Measurements from ENCODE around the gene ZDHHC11B.
A peak's percentile ranks its signal among the peaks of the same experiment; 100 is the strongest.
"Not testable (repeated sequence)": the region's sequence is repeated elsewhere in the genome, so short reads cannot be mapped to it uniquely, and the experiment has no call there.

ZDHHC11B gene

DNA sequence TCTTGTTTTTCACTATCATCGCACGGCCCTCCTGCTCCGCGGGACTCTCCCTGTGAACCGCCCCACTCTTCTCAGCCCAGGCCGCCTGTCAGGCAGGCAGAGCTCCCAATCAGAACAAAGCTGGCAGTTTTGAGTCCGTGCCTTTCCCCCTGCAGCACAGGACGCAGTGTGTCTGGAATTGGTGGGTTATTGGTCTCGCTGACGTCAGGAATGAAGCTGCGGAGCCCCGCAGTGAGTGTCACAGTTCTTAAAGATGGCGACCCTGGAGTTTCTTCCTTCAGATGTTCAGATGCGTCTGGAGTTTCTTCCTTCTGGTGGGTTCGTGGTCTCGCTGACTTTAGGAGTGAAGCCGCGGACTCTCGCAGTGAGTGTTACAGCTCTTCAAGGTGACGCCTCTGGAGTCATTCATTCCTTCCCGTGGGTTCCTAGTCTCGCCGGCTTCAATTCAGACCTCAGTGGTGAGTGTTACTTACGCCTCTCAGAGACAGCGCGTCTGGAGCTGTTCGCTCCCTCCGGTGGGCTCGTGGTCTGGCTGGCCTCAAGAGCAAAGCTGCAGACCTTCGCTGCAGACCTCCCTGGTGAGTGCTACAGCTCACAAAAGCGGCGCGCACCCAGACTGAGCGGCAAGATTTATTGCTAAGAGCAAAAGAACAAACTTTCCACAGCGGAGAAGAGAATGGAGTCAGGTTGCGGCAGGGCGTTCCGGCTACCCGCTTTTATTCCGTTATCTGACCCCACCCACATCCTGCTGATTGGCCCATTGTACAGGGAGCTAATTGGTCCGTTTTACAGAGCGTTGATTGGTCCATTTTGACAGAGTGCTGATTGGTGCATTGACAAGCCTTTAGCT, 7.4 kb downstream of the ZDHHC11B start:
- Histone ChIP-seq H3K4me1 (ENCODE audit: control insufficient read depth in 5 of 5, insufficient read depth in 5 of 5, low read length in 5 of 5) (peaks cover 0 to 9% (median 3%) of the 10 kb centered on the region in 5 donors), H3K9ac (ENCODE audit: low read length in 5 of 5) (peak overlapping the region in 1 of 5 donors; percentile 49), H3K27ac (ENCODE audit: low read depth, low read length) (no peak overlapping the region), H3K36me3 (ENCODE audit: control insufficient read depth in 5 of 5, insufficient read depth in 5 of 5, low read length in 5 of 5) (no peaks in the 10 kb centered on the region), H3K4me3 (ENCODE audit: low read depth in 1 of 5, low read length in 5 of 5) (peak overlapping the region; percentile 23 to 59 (median 52)), H3K9me3 (ENCODE audit: control insufficient read depth in 5 of 5, low read length in 5 of 5) (no peaks in the 10 kb centered on the region), H3K27me3 (ENCODE audit: control insufficient read depth in 5 of 5, insufficient read depth in 4 of 5, low read length in 5 of 5) (no peaks in the 10 kb centered on the region)

DNA sequence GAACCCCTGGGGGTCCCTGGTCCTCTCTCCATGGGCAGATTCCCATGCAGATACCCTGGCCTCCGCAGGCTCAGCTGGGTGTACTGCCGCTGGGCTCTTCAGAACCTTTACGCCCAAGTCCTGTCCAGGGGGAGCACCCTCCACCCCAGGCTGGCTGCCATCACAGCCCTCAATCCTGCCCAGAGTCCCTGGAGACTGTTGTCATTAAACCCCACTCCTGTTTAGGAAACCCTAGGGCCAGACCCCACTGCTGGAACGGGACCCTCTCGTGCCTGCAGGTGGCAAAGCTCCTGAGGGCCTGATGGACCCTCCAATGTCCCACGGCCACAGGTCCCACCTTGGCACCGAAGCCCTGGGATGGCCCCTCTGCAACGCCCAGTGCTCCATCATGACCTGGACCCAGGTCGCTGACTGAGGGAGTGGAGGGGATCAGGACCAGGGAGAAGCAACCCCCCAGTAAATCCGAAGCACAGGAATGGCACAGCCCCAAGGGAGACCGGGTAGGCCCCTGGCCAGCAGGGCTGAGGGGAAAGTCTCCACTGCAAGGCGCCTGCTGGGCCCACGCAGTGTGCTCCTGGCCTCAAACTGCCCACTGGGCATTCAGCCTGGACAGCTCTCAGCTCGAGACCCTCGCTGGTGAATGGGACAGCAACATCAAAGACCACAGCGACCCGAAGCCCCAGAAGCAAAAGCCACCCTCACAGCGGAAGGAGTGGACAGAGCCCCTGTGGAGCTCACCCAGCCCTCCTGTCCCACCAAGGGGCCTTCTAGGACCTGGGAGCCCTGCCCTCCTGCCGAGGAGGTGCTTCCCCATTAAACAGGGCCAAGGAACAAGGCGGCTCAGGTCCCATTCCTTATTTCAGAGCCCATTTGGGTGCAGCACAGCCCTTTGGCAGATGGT, 8.3 kb downstream of the ZDHHC11B start:
- Histone ChIP-seq H3K9me3 (ENCODE audit: control insufficient read depth in 5 of 5, low read length in 5 of 5) (no peaks in the 10 kb centered on the region), H3K4me1 (ENCODE audit: control insufficient read depth in 5 of 5, insufficient read depth in 5 of 5, low read length in 5 of 5) (peaks cover 0 to 9% (median 3%) of the 10 kb centered on the region in 5 donors), H3K36me3 (ENCODE audit: control insufficient read depth in 5 of 5, insufficient read depth in 5 of 5, low read length in 5 of 5) (no peaks in the 10 kb centered on the region), H3K9ac (ENCODE audit: low read length in 5 of 5) (peak overlapping the region in 1 of 5 donors; percentile 49), H3K4me3 (ENCODE audit: low read depth in 1 of 5, low read length in 5 of 5) (peak overlapping the region; percentile 23 to 59 (median 52)), H3K27ac (ENCODE audit: low read depth, low read length) (no peak overlapping the region), H3K27me3 (ENCODE audit: control insufficient read depth in 5 of 5, insufficient read depth in 4 of 5, low read length in 5 of 5) (no peaks in the 10 kb centered on the region)

DNA sequence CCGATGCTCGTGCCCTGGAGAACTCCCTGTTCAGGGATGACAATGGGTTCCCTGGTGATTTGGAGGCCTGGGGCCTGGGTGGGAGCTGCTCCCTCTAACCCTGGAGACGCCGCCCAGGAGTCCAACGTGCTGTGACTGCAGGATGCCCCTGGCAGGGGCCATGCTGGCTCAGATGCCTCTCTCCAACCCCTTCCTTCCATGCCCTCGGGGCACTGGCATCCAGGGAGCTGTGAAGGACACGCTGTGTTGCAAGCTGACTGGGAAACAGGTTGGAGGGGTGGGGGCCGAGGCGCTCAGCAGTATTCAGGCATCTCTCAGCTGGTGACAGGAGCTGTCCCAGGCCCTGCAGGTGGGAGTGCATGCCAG, 9.0 kb downstream of the ZDHHC11B start:
- H3K27ac ChIP-seq (ENCODE audit: low read depth, low read length); H3K36me3 ChIP-seq (ENCODE audit: control insufficient read depth in 5 of 5, insufficient read depth in 5 of 5, low read length in 5 of 5); H3K9me3 ChIP-seq (ENCODE audit: control insufficient read depth in 5 of 5, low read length in 5 of 5): not testable (repeated sequence)

DNA sequence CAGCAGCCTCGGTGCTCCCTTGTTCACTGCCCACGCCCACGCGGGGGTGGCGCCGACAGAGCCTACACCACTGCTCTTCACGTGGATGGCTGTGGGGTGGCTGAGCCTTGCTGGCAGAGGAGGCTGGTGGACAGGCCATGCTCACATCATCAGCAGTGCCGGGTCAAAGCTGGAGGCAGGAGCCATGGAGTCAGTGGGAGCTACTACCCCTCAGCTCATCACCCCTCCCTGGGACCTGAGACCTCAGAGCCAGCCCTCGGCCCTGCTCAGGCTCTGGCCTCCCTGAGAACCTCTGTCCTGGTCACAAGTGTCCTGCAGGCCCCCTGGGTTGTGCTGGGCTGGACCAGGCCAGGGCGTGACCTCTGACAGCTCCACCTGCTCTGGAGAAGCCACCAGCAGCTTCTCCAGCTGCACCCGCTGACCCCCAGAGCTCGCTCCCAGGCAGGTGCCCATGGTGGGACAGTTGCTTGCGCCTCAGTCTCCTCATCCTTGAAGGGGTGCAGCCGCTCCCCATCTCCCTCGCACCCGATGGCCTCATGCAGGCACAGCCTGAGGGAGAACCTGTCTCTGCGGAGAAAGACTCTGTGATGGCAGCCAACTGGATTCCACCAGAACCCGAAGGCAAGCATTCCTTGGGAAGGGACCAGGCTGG, 9.5 kb downstream of the ZDHHC11B start:
- not testable (repeated sequence) for H3K36me3 ChIP-seq (ENCODE audit: control insufficient read depth in 5 of 5, insufficient read depth in 5 of 5, low read length in 5 of 5); H3K9me3 ChIP-seq (ENCODE audit: control insufficient read depth in 5 of 5, low read length in 5 of 5); H3K4me1 ChIP-seq (ENCODE audit: control insufficient read depth in 5 of 5, insufficient read depth in 5 of 5, low read length in 5 of 5); H3K4me3 ChIP-seq (ENCODE audit: low read depth in 1 of 5, low read length in 5 of 5); H3K9ac ChIP-seq (ENCODE audit: low read length in 5 of 5); H3K27me3 ChIP-seq (ENCODE audit: control insufficient read depth in 5 of 5, insufficient read depth in 4 of 5, low read length in 5 of 5); H3K27ac ChIP-seq (ENCODE audit: low read depth, low read length)

More for the DNA sequence above, 9.0 kb downstream of the ZDHHC11B start:
- not testable (repeated sequence) for H3K27me3 ChIP-seq (ENCODE audit: control insufficient read depth in 5 of 5, insufficient read depth in 4 of 5, low read length in 5 of 5); H3K4me3 ChIP-seq (ENCODE audit: low read depth in 1 of 5, low read length in 5 of 5); H3K4me1 ChIP-seq (ENCODE audit: control insufficient read depth in 5 of 5, insufficient read depth in 5 of 5, low read length in 5 of 5); H3K9ac ChIP-seq (ENCODE audit: low read length in 5 of 5)

DNA sequence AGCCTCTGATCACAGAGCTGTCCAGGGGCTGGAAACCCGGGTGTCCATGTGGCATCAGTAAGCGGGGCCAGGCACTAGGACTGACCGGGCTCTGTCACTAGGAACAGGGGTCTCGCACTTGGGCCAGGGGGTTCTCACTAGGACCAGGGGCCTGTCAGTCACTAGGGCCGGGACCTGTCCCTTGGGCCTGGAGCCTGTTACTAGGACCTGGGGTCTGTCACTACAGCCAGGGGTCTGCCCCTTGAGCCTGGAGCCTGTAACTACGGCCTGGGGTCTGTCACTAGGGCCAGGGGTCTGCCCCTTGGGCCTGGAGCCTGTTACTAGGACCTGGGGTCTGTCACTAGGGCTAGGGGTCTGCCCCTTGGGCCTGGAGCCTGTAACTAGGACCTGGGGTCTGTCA, 10.2 kb downstream of the ZDHHC11B start:
- not testable (repeated sequence) for H3K9ac ChIP-seq (ENCODE audit: low read length in 5 of 5); H3K27me3 ChIP-seq (ENCODE audit: control insufficient read depth in 5 of 5, insufficient read depth in 4 of 5, low read length in 5 of 5); H3K4me3 ChIP-seq (ENCODE audit: low read depth in 1 of 5, low read length in 5 of 5); H3K9me3 ChIP-seq (ENCODE audit: control insufficient read depth in 5 of 5, low read length in 5 of 5); H3K27ac ChIP-seq (ENCODE audit: low read depth, low read length); H3K36me3 ChIP-seq (ENCODE audit: control insufficient read depth in 5 of 5, insufficient read depth in 5 of 5, low read length in 5 of 5); H3K4me1 ChIP-seq (ENCODE audit: control insufficient read depth in 5 of 5, insufficient read depth in 5 of 5, low read length in 5 of 5)

DNA sequence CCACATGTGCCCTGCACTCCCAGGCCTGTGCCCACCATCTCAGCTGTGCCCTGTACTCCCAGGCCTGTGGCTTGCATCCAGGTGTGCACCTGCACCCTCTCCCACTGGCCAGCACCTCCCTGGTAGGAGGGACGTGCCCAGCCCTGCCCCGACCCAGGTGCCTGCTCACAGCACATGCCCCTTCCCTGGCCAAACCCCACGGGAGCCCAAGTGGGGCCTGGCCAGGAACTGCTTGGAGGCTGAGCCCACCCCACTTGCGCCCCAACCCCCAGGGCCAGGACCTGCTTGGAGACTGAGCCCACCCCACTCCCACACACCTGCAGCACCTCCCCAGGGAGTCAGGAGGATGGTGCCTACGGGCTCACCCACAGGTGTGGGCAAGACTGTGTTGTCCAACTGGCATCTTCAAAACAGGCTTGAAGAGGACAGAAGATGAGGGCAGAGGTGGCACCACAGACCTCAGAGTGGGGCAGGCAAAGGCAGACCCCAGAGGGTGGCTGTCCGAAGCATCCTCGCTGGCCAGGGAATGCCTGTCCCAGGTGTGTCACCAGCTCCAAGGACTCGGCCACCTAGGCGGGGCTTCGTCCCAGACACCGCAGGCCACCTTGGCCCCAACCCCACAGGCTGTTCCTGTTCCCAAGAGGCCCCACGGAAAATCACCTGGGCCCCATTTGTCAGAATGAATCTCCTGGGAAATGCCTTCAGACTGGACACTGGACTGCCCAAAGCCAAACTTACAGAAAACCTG, 10.8 kb downstream of the ZDHHC11B start:
- Histone ChIP-seq H3K36me3 (ENCODE audit: control insufficient read depth in 5 of 5, insufficient read depth in 5 of 5, low read length in 5 of 5) (no peaks in the 10 kb centered on the region), H3K4me3 (ENCODE audit: low read depth in 1 of 5, low read length in 5 of 5) (no peak overlapping the region), H3K4me1 (ENCODE audit: control insufficient read depth in 5 of 5, insufficient read depth in 5 of 5, low read length in 5 of 5) (peaks cover 0 to 9% (median 3%) of the 10 kb centered on the region in 5 donors), H3K27me3 (ENCODE audit: control insufficient read depth in 5 of 5, insufficient read depth in 4 of 5, low read length in 5 of 5) (no peaks in the 10 kb centered on the region), H3K27ac (ENCODE audit: low read depth, low read length) (no peak overlapping the region), H3K9me3 (ENCODE audit: control insufficient read depth in 5 of 5, low read length in 5 of 5) (no peaks in the 10 kb centered on the region), H3K9ac (ENCODE audit: low read length in 5 of 5) (no peak overlapping the region)

DNA sequence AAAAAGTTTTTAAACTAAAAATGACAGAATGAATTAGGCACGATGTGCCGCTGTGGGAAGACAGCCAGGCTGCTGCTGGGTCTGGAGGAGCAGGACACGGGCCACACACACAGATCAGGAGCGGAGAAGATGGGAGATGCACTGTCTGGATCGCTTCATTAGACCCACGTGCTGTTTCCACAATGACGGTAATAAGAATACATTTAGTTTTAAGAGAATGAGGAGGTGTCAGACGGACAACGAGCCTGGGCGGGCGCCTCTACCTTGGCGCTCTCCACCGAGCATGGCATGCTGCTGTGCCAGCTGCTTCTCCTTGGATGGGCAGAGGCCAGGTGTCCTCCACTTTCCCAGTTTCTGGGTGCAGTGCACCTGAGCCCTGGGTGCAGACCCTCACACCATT, 11.6 kb downstream of the ZDHHC11B start:
- not testable (repeated sequence) for H3K9ac ChIP-seq (ENCODE audit: low read length in 5 of 5); H3K27ac ChIP-seq (ENCODE audit: low read depth, low read length); H3K27me3 ChIP-seq (ENCODE audit: control insufficient read depth in 5 of 5, insufficient read depth in 4 of 5, low read length in 5 of 5); H3K36me3 ChIP-seq (ENCODE audit: control insufficient read depth in 5 of 5, insufficient read depth in 5 of 5, low read length in 5 of 5); H3K9me3 ChIP-seq (ENCODE audit: control insufficient read depth in 5 of 5, low read length in 5 of 5); H3K4me3 ChIP-seq (ENCODE audit: low read depth in 1 of 5, low read length in 5 of 5); H3K4me1 ChIP-seq (ENCODE audit: control insufficient read depth in 5 of 5, insufficient read depth in 5 of 5, low read length in 5 of 5)

DNA sequence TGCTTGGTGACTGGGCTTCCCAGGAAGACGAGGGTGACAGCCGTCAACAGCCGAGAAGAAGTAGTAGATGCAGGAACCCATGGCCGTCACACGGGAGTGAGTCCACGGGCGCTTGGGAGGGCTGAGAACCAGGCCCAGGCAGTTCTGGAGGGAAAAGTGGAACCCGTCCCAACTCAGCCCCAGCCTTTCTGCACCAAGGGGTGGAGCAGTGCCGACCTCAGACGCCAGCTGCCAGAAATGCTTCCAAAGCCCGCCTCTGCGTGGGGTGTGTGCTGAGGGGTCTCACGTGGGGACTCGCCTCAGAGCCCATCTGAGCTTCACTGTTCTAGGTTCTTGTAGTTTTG, 12.0 kb downstream of the ZDHHC11B start:
- not testable (repeated sequence) for H3K4me3 ChIP-seq (ENCODE audit: low read depth in 1 of 5, low read length in 5 of 5); H3K27me3 ChIP-seq (ENCODE audit: control insufficient read depth in 5 of 5, insufficient read depth in 4 of 5, low read length in 5 of 5); H3K9ac ChIP-seq (ENCODE audit: low read length in 5 of 5); H3K36me3 ChIP-seq (ENCODE audit: control insufficient read depth in 5 of 5, insufficient read depth in 5 of 5, low read length in 5 of 5); H3K4me1 ChIP-seq (ENCODE audit: control insufficient read depth in 5 of 5, insufficient read depth in 5 of 5, low read length in 5 of 5); H3K27ac ChIP-seq (ENCODE audit: low read depth, low read length); H3K9me3 ChIP-seq (ENCODE audit: control insufficient read depth in 5 of 5, low read length in 5 of 5)

DNA sequence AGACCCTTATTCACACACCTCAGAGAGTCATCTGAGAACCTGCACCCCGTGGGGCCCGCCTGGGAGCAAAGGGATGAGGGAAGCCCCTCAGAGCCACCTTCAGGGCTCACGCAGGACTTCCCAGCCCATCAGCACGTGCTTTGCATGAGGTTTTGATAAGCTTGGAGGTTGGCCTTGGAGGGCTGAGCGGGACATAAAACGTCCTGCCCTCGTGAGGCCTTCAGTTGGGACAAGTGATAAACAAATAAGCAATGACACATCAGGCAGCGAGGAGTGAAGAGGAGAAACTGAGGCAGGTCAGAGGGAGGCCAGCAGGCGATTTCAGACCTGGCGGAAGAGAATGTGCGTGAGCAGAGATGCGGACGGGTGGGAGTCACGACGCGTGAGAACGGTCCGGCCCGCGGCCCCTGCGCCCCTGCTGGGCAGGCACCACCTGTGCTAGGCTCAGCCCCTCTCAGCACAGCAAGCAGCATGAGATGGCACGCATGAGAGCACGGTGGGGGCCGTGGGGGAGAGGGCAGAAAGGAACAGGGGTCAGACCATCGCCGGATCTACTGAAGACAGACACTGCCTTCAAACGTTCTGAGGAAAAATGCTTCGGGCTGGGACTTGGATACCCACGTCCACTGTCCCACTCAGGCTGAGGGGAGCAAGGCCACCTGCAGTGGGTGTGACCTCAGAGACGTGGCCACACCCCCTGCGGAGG, 12.5 kb downstream of the ZDHHC11B start:
- not testable (repeated sequence) for H3K4me3 ChIP-seq (ENCODE audit: low read depth in 1 of 5, low read length in 5 of 5); H3K27me3 ChIP-seq (ENCODE audit: control insufficient read depth in 5 of 5, insufficient read depth in 4 of 5, low read length in 5 of 5); H3K4me1 ChIP-seq (ENCODE audit: control insufficient read depth in 5 of 5, insufficient read depth in 5 of 5, low read length in 5 of 5); H3K9ac ChIP-seq (ENCODE audit: low read length in 5 of 5); H3K27ac ChIP-seq (ENCODE audit: low read depth, low read length); H3K36me3 ChIP-seq (ENCODE audit: control insufficient read depth in 5 of 5, insufficient read depth in 5 of 5, low read length in 5 of 5); H3K9me3 ChIP-seq (ENCODE audit: control insufficient read depth in 5 of 5, low read length in 5 of 5)
